DMS53 treated with DMSO at 0.1 percent for 48 hours (cell line): Measurements from ENCODE around the gene MED13L.

Experiments
- DNase-seq: peaks from one replicate; lab custom pipeline; 2025; ENCODE audit not compliant: unreplicated experiment; lab: John Stamatoyannopoulos, UW

Gene MED13L

GRCh38 chr12:116186482-116187150 lies 90.9 kb downstream of the MED13L start:
- no peak for DNase-seq

DNA sequence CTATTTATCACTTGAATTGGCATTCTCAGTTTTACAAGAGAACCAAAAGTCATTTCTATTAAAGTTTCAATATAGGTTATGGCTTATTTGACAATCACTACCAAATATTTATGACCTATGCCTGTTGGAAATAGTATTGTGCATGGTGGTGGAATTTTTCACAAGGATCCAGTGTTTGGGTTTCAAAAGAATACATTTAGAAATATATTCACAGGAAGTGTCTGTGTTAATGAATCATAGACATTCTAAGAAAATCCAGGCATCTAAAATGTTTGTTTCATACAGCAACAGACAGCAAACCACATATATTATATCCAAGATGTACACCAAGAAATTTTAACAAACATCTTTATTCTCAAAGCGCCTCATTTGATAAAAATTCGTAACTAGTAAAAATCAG lies 92.7 kb downstream of the MED13L start:
- no peak for DNase-seq

DNA sequence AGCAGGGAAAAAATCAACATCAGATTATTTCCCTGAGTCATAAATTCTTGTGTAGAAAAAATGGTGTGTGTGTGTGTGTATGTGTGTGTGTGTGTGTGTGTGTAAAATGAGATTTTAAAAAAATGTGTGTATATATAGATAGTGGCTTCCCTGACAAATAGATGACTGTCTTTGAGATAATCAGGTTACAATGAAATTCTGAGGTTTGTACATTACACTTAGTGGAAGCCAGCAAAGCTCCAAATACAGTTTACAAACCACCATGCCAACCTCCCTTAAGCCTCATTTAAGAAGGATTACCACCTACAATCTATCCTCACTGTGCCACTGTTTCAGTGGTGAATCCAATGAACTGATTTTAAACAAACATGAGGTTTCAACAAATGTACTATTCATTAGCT lies 93.8 kb downstream of the MED13L start:
- no peak for DNase-seq

DNA sequence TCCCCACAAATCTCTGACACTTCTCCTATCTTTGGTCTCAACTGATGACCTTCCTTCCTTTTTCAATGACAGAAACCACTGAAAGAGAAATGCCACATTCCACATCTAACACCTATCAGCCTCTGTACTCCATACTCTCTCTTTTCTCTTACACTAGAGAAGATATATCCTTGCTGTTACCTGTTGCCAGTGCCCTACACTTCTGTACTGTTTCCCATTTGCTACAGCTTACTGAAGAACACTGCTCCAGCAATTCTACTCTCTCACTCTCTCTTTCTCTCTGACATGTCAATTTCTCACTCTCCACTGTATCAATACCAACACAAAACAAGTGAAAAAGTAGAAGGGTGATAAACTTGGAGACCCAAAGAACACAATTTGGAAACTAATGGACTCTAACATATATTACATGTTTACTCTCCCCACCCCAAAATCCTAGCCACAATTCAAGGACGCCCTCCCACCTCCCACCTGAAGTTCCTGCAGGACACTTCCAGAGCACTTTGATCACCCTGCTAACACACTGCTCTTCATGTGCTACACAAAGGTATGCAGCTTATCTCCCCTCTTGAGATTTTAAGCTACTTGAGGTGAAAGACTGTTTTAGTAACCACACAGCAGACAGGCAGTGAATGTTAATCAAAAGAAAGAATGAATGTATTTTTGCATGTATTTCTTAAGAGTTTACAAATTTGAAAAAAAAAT lies 95.0 kb downstream of the MED13L start:
- no peak for DNase-seq

- DNase-seq = no peak
These were observed 97.0 kb downstream of the MED13L start for GRCh38 chr12:116180448-116180847.

- no peak for DNase-seq
These were observed 98.1 kb downstream of the MED13L start for GRCh38 chr12:116179384-116179783.

DNA sequence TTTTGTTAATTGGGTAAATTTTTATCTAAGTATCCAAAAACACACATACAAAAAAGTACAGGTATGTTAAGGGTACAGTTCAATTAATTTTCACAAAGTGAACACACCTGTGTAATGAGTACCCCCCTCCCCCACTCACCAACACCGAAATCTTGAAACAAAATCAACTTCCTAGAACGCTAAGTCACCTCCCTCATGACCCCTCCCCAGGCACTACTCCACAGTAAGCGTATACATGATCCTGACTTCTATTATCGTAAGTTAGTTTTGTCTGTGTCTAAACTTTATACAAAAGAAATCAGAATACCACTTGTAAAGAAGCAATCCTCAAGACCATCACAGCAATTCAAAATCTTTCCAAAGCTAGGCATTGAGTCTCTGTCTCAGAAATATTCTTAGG lies 100.5 kb downstream of the MED13L start:
- DNase-seq = no peak

DNA sequence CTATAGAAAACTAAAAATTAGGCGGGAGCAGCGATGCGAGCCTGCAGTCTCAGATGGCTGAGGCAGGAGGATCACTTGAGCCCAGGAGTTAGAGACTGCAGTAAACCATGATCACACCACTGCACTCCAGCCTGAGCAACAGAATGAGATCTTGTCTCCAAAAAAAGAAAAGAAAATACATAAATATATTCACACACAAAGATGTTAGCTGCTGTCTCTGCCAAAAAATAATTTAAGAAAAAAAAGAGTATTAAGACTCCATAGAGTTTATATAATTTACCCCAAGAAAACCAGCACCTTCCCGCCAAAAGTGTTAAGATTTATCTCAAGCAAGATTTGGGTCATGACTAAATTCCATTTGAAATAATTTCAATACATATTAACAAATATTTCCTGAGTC lies 102.6 kb downstream of the MED13L start:
- no peak for DNase-seq

DNA sequence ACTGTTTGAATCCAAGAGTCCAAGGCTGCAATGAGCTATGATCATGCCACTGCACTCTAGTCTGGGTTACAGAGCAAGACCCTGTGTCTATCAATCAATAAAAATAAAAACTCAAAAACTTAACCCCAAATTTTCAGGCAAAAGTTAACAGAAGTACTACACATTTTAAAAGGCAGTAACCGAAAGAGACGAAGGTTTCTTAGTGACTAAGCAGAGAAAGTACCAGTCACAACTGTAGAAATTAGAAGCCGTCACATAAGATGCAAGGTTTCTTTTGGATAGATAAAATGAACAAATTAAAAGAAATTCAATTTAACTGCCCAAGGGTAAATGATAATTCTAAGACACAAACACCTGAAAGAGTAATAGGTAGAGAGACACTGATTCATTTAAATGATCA lies 103.5 kb downstream of the MED13L start:
- DNase-seq = no peak

GRCh38 chr12:116172224-116172849 lies 105.2 kb downstream of the MED13L start:
- no peak for DNase-seq

GRCh38 chr12:116171549-116171948 lies 105.9 kb downstream of the MED13L start:
- DNase-seq = no peak

DNA sequence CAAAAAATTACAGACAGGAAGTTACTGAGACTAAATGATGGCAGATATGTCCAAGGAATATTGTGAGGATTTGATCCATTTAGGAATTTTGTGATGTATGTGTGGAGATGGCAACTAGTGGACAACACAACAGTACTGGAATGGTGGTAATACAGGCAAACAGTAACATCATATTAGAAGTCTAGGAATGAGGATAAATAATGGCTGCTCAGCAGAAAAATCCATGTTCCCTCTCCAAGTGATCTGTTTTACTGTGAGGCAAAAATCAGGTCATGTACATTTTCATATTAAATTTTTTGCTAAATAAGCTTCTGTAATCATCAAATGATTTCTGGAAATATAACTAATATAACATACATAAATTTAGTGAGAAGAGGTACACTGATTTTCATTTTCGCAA lies 108.4 kb downstream of the MED13L start:
- DNase-seq = no peak

- no peak for DNase-seq
These were observed 111.2 kb downstream of the MED13L start for GRCh38 chr12:116166306-116166705.

GRCh38 chr12:116165036-116165425 lies 112.5 kb downstream of the MED13L start:
- DNase-seq = no peak

DNA sequence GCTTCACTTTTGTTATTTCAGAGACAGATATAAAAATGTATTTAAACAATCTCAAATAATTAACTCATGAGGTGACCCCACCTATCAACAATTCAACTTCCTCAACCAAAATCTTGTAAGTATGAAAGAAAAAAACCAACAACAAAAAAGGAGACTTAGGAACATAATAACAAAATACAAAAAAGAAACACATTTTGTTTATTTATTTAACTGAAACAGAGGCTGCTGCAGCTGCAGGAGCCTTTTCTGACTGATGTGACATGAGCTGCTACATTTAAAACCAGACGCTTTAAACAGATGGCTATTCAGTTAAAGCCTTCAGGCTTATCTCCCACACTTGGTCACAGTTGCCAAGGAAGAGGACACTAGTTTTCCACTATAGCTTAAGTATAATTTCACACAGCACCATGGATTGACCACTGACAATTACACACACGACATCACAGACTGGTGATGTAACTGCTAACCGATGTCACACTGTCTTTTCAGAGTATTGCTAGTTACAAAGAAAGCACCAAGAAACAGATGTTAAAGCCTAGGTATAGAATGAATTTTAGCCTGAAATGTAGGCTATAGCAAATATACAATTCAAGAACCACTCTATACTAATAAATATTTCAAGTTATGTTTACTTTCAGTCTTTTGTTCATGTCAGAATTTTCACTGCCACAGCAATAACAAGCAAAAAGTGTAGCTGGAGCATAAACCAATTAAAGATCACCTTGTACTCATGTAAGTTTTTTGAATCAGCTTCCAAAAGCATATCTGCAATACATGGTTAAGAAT lies 113.0 kb downstream of the MED13L start:
- DNase-seq = no peak

- no peak for DNase-seq
These were observed 115.4 kb downstream of the MED13L start for GRCh38 chr12:116162071-116162470.

DNA sequence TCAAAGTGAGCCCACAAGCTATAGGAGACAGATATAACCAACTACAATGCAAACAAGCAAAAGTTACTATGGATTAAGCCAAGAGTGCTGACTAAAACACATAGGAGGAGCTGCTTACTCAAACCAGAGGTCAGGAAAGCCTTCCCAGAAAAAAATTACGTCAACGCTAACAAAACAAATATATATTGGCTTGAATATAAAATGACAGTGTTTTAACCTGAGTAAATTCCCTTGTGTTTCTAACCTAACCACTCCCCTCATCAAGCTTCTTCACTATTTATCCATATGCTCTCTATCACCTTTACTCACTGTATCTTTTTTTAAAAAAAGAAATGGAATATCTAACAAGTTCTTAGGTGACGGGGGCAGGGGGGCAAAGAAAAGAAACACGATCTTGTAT lies 115.9 kb downstream of the MED13L start:
- DNase-seq = no peak

- no peak for DNase-seq
These were observed 116.5 kb downstream of the MED13L start for GRCh38 chr12:116160883-116161458.

GRCh38 chr12:116160231-116160630 lies 117.3 kb downstream of the MED13L start:
- no peak for DNase-seq

- no peak for DNase-seq
These were observed 117.8 kb downstream of the MED13L start for GRCh38 chr12:116159593-116160200.

- no peak for DNase-seq
These were observed 118.3 kb downstream of the MED13L start for GRCh38 chr12:116159175-116159574.
